ENCODE measurements around the gene FMR1NB. TPM values are rescaled to one million over a fixed set of nuclear protein-coding genes. Genes with fewer than 3 reads are reported as not detected.

Gene FMR1NB
- total and polyA plus RNA-seq, 10 of the 15 experiments (the other 5 are each of a cell fraction or from before 2014, with no cell fraction given): 0.08 TPM; not detected in 9

- TF ChIP-seq CEBPZ (IDR thresholded peaks at IDR 0.05; ENCODE audit: low read depth, low read length): no peak
- TF ChIP-seq MEF2A (IDR thresholded peaks at IDR 0.05; ENCODE audit: insufficient read depth, low read depth, low read length): no peak
- no peak for TF ChIP-seq ZNF207 (IDR thresholded peaks at IDR 0.05; ENCODE audit: borderline replicate concordance)
- TF ChIP-seq STAT3 (IDR thresholded peaks at IDR 0.05; ENCODE audit: low read depth, low read length): no peak
- no peak for TF ChIP-seq ZNF687 (IDR thresholded peaks at IDR 0.05)
- TF ChIP-seq EGR1 (IDR thresholded peaks at IDR 0.05; ENCODE audit: borderline replicate concordance in 1 of 2, low read depth in 2 of 2, low read length in 2 of 2): no peak
- no peak for TF ChIP-seq ATF2 (IDR thresholded peaks at IDR 0.05; ENCODE audit: low read length)
- no peak for TF ChIP-seq TCF3 (IDR thresholded peaks at IDR 0.05; ENCODE audit: borderline replicate concordance, insufficient read depth, low read depth, low read length)
- no peak for TF ChIP-seq RBBP5 (conservative IDR thresholded peaks at IDR 0.05)
Measured at GRCh38 chrX:147933815-147934214, 47.3 kb upstream of the FMR1NB start (continued).

Data from GM12878 (cell line).